GM12892 (cell line): ENCODE measurements around the gene CMAS.
"Not testable (repeated sequence)": the region's sequence is repeated elsewhere in the genome, so short reads cannot be mapped to it uniquely, and the experiment has no call there.

Experiments used
- POLR2A ChIP-seq: IDR thresholded peaks from 2 replicates; pipeline ENCODE4 v1.6.1; 2011; ENCODE audit warnings: low read depth, low read length, control low read depth
- POLR2AphosphoS5 ChIP-seq: IDR thresholded peaks from 2 replicates; pipeline ENCODE4 v1.6.1; 2011; ENCODE audit warnings: low read depth, low read length, control low read depth

GRCh38 chr12:22023489-22023888 is 22.5 kb upstream of the CMAS start:
- TF ChIP-seq POLR2A, POLR2AphosphoS5: not testable (repeated sequence)
